Forelimb muscle (tissue), 1 donor: ENCODE data around the gene KLRF1. TPM values are rescaled to one million over a fixed set of nuclear protein-coding genes. Genes with fewer than 3 reads are reported as not detected.
A peak's percentile ranks its signal among the peaks of the same experiment; 100 is the strongest.
"Not testable (repeated sequence)": the region's sequence is repeated elsewhere in the genome, so short reads cannot be mapped to it uniquely, and the experiment has no call there.

ENCODE experiments used
- DNase-seq: peaks from one replicate; pipeline ENCODE4 v3.0.0-alpha.2; 2013; ENCODE audit warnings: low read depth
- polyA plus RNA-seq: library from polyadenylated mRNA; unstranded; fragments of 120-200 nt; gene quantifications from one replicate; pipeline ENCODE4 v1.2.1, GENCODE V29; 2013; ENCODE audit not compliant: insufficient read length

The KLRF1 gene
- polyA plus RNA-seq, 1 donor = 0.13 TPM

DNA sequence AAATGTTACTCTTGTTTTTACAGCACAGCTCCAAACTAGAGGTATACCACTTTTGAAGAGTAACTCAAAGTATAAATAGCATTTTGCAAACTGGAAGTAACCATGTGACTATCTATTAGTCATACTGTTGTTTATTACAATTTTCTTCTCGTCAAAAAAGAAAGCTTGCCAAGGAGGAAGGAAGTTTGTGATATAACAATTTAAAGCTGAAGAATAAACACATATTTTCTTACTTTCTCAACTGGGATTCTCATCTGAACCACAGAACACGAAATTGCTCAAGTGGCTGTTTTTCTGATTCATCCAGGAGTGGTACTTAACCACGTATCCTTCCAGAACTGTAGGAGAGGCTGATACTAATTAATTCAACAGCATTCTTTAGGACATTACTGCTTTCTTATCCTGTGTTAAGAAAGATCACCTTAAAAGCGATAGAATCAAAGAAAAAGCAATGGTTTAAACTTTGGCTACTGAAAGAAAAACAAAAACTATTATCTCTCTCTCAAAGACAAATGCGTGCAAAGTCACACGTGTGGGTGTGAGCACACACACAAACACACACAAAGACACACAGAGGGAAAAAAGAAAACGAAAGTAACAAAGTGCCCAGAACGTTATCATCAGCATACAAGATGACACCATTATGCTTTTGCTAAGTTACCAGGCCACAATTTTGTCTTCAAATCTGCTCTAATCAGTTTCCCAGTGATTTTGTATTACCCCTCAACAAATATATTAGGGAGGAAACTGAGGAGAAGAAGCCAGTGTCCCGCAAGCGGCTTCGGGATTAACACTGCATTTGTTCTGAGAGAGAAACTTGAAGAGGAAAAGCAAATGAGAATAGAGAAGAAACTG is 42.3 kb downstream of the KLRF1 start, which contains the start of gene CLEC2B:
Gene CLEC2B (minus strand): TSS at position 48 of the 855 bp plus-strand sequence.
- DNase-seq = peak; percentile 32

DNA sequence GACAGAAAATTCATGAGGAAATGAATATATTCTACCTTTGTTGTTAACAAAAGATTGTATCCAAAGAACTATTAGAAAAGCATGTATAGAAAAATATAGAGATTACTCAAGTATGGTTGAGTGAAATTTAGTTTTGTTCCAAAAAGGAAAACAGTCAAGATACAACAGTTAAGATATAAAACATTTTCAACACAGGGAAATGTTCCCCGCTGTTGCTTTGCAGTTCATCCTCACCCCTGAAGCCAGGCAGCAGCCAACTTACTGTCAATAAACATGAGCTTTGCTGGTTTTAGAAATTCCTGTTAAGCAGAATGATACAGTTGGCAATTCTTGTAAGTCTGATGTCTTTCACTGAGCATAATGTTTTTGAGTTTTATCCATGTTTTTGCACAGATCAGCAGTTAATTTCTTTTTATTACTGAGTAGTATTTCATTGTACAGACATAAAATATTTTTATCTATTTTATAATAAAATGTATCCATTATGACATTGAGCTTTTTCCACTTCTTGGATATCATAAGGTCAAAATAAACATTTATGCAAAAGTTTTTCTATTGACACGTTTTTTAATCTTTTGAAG is 43.1 kb downstream of the KLRF1 start:
- no peak for DNase-seq

DNA sequence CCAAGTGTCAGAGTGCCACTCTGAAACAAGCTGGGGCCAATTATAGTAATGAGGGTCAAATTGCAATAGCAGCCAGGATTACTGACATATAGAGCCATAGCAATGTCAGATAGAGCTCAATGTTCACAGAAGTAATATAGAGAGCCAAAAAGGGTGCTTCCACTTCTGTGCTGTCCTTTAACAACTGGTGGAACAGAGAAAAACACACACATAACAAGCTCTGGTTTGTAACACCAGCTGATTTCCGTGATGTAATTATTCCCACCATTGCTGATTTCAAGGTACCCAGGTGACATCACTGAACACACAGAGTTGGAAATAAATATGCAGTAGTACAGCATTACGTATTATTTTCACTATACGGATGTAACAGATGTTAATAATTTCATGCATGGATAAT is 44.9 kb downstream of the KLRF1 start:
- DNase-seq = no peak

DNA sequence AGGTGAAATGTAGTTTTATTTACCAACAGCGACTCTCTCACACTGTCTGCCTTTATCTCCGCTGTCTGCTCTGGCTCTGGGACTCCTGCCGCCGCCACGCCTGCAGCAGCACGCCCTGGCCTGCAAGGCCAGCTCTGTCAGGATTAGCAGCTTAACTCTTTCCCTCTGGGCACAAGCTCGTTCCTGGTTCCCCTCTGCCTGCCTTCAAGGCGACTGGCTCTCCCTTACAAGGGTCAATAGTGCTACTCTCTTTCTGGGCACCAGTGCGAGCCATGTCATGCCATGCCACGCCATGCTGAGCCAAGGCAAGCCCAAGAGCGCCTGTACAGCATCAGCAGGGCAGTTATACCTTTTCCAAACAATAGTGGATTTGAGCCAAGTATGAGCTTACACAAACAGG is 45.5 kb downstream of the KLRF1 start:
- DNase-seq = no peak

DNA sequence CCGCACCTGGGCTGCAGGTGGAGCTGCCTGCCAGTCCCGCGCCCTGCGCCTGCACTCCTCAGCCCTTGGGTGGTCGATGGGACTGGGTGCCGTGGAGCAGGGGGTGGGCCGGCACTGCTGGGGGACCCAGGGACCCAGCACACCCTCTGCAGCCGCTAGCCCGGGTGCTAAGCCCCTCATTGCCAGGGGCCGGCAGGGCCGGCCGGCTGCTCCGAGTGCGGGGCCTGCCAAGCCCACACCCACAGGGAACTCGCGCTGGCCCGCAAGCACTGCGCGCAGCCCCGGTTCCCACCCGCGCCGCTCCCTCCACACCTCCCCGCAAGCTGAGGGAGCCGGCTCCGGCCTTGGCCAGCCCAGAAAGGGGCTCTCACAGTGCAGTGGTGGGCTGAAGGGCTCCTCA is 48.8 kb downstream of the KLRF1 start:
- DNase-seq = not testable (repeated sequence)

DNA sequence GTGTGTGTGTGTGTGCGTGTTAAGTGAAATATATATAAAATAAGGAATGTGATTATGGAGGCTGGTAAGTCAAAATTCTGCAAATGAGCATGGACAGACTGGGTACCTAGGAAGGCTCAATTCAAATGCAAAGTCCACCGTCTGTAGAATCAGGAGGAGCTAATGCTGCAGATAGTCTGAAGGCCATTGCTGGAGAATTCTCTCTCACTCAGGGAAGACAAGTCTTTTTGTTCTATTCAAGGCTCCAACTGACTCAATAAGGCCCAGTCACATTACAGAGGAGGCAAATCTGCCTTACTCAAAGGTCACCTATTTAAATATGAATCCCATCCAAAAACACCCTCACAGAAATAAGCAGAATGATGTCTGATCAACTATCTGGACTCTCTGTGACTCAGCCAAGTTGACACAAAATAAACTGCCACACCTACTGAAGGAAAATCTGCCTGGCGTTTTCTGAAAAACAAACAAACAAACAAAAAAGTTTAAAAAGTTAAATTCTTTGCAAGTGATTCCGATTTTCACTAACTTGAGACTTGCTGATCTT is 53.3 kb downstream of the KLRF1 start:
- no peak for DNase-seq

DNA sequence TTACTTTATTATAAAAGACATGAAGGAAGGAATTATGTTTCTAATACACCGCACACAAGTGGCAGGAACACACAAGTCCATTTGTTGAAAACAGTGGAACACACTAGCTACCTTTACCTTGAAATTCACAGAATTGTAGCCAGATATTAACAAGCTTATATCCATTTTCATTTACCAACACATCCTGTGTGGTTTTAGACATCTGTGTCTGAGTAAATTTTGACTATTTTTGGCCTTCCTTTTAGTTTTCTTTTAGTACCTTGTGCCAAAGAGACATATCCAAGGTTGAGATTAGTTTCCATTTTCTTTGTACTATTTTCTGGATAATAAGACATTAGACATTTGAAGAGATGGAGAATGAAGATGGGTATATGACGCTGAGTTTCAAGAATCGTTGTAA is 54.0 kb downstream of the KLRF1 start, which contains the start of gene KLRF2:
Gene KLRF2 (plus strand): TSS at position 244 of the 400 bp plus-strand sequence. CDS start 107 bp downstream, at position 351.
- no peak for DNase-seq

DNA sequence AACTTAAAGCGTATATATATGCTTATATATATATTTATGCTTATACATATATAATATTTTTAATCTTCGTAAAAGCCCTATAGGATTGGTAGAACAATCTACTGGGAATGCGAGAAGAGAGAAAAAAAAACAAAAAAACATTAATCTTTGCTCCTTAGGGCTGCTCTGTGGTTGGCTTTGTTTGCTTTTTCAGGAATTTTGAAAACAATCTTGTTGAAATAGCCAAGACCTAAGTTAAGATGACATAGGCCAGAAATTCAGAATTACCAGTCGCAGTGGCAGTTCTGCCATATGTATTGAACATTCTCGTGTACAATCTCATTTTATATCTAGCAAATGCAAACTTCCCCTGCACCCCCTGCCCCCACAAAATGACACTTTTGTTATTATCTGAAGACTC is 54.7 kb downstream of the KLRF1 start:
- no peak for DNase-seq

DNA sequence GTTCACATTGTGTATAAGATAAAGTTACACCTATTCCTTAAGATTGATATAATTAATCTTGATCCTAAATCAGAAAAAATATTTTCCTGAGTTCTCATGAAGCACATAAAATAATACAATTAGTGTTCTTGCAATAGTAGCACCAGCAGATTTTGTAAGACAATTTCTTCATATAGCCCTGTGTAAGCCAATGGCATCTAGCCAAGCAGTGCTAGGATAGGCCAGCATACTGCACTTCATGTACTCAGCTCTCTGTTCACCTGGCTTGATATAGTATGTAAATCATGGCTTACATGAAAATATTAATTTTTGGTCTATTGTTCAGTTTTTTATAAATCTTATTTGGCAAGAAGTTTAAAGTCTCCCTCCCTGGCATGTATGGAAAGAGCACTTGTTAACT is 55.9 kb downstream of the KLRF1 start:
- no peak for DNase-seq

DNA sequence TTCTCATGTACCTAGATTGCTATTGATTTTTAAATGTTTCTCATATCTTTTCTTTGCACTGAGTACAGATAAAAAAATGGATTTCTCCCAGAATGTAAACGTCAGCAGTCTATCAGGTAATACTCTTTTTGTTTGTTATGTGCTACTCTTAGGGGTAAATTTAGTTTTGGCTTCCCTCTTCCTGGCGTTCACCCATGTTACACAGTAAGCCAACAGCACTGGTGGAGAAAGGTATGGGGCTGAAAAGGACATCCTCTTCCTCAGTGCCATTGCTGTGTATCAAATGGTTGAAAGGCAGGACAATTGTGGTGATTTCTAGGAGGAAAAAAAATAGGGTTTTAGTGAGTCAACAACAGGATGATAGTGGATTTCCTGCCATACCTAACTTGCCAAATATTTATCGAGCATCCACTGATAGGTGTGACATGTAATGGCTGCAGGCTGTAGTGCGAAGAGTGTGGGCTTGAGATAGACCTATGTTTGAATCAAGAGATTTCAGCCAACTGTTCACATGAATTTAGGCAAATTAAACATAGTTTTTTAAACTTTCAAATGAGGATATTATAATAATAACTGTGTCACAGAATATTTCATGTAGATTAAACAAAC is 61.5 kb downstream of the KLRF1 start:
- DNase-seq = no peak

Other genes starting within 250 kb of the KLRF1 start
- gene KLRB1, start 219.6 kb upstream of the KLRF1 start, polyA plus RNA-seq = 1.1 TPM
- gene CLEC2D, start 157.8 kb upstream of the KLRF1 start, polyA plus RNA-seq = 11.7 TPM
- 0.32 TPM for gene CLECL1, start 94.4 kb upstream of the KLRF1 start, polyA plus RNA-seq
- 0.61 TPM for gene CD69, start 66.6 kb upstream of the KLRF1 start, polyA plus RNA-seq
- 1.9 TPM for gene CLEC2B, start 41.9 kb downstream of the KLRF1 start, polyA plus RNA-seq
- not detected for gene KLRF2, start 54.0 kb downstream of the KLRF1 start, polyA plus RNA-seq
- gene CLEC2A, start 104.9 kb downstream of the KLRF1 start, polyA plus RNA-seq = not detected
- 0.22 TPM for gene CLEC12A, start 143.9 kb downstream of the KLRF1 start, polyA plus RNA-seq
- gene CLEC1B, start 171.6 kb downstream of the KLRF1 start, polyA plus RNA-seq = 0.19 TPM
- 0.18 TPM for gene CLEC12B, start 183.1 kb downstream of the KLRF1 start, polyA plus RNA-seq
- gene CLEC9A, start 203.2 kb downstream of the KLRF1 start, polyA plus RNA-seq = 0.37 TPM